ENCODE results near the gene MLLT3. TPM values are rescaled to one million over a fixed set of nuclear protein-coding genes. Genes with fewer than 3 reads are reported as not detected.

MLLT3 gene
- total RNA-seq, 4 donors from 2014 or later: 9.4 to 38.2 (median 30.2) TPM

DNA sequence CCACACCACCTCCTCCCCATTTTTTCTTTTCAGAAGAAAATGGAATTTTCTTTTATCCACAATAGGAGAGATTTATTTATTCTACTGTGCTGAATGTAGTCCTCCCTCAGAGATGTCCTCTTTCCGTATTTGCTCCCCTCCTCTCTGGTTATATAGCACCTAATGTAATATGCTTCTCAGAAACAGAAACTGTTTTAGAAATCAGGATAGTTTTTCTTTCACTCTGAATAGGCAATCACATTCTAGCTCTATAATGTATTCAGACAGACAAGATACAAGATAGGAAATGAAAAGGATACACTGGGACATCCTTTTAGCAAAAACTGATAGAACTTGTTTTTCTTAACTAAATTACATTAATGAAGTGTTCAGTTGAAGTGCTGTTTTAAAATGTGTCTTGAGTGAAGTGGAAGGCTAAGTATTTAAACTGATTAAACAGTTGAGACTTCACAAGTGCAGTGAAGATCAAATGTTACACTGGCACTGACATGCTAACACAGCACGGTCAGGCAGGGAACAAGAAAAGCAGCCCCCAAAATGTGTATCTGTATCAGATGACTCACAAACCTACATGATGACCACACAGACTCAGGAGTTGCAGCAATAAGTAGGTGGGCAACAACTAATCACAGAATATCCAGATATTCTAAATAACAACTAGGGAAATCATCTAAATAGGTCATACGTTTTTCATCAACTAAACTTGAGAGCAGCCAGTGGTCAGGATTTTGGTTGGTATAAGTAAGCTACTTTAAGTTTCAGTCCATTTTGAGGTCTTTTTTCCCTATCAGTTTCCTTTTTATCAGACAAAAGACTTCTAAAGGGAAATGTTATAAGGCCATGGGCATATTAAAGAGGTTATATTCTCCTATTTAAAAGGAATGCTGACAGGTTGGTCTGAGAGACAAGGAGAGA is 260.4 kb downstream of the MLLT3 start:
- in situ Hi-C loops (cut with MboI; ENCODE audit: low pct_ligation_motif_present in 1 of 4, low pct_unique_long_range_greater_than_20kb in 1 of 4, low sequenced_read_pairs in 3 of 4) (loop anchor here in 2 of 4 donors (25.0 kb wide), 2 partner anchors 275 to 525 kb away; no protein-coding TSS in a partner anchor), intact Hi-C loops (cut with DNase I; ENCODE audit: low total_unique reads) (no loop called here)
- Histone ChIP-seq H3K9me3 (no peaks in the 10 kb centered on the region), H3K27ac (no peak overlapping the region), H3K36me3 (peaks cover 0 to 7% (median 0%) of the 10 kb centered on the region in 4 donors), H3K4me3 (no peak overlapping the region), H3K4me1 (peaks cover 4 to 23% (median 5%) of the 10 kb centered on the region in 4 donors), H3K27me3 (no peaks in the 10 kb centered on the region)
- TF ChIP-seq, protein P1, sequence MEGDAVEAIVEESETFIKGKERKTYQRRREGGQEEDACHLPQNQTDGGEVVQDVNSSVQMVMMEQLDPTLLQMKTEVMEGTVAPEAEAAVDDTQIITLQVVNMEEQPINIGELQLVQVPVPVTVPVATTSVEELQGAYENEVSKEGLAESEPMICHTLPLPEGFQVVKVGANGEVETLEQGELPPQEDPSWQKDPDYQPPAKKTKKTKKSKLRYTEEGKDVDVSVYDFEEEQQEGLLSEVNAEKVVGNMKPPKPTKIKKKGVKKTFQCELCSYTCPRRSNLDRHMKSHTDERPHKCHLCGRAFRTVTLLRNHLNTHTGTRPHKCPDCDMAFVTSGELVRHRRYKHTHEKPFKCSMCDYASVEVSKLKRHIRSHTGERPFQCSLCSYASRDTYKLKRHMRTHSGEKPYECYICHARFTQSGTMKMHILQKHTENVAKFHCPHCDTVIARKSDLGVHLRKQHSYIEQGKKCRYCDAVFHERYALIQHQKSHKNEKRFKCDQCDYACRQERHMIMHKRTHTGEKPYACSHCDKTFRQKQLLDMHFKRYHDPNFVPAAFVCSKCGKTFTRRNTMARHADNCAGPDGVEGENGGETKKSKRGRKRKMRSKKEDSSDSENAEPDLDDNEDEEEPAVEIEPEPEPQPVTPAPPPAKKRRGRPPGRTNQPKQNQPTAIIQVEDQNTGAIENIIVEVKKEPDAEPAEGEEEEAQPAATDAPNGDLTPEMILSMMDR (IDR thresholded peaks at IDR 0.05): no peak
- TF ChIP-seq POLR2A (IDR thresholded peaks at IDR 0.05): no peak
- TF ChIP-seq POLR2AphosphoS5 (IDR thresholded peaks at IDR 0.05): no peak
- TF ChIP-seq EP300 (IDR thresholded peaks at IDR 0.05; ENCODE audit: low read depth): no peak
- WGBS, 2 donors (ENCODE audit: low coverage in 1 of 2): 76 to 79% methylated on average over 3 of the region's 3 CpGs
- DNase-seq: no peak

DNA sequence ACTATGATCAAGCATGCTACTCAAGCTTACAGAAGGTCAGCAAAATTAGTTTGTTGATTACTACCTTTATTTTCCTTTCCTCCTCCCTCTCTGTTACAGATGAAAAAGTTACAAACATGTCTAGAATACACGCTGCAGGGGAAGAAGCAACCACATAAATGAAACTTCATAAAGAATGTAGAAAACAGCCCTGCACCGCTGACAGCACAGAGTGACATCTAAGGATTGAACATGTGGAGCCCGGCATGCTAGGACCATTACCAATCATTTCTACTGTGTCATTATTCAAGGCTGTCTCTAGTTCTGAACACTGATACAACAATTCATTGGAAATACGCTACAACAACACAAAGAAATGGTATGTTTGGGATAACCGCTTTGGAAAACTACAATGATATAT is 261.1 kb downstream of the MLLT3 start:
- Histone ChIP-seq H3K4me1 (peaks cover 6 to 30% (median 11%) of the 10 kb centered on the region in 4 donors), H3K36me3 (peaks cover 0 to 7% (median 0%) of the 10 kb centered on the region in 4 donors), H3K4me3 (no peak overlapping the region), H3K27ac (no peak overlapping the region), H3K27me3 (no peaks in the 10 kb centered on the region), H3K9me3 (no peaks in the 10 kb centered on the region)
- in situ Hi-C loops (cut with MboI; ENCODE audit: low pct_ligation_motif_present in 1 of 4, low pct_unique_long_range_greater_than_20kb in 1 of 4, low sequenced_read_pairs in 3 of 4) (loop anchor here in 2 of 4 donors (25.0 kb wide), 2 partner anchors 276 to 526 kb away; no protein-coding TSS in a partner anchor), intact Hi-C loops (cut with DNase I; ENCODE audit: low total_unique reads) (no loop called here)
- no peak for DNase-seq
- WGBS, 2 donors (ENCODE audit: low coverage in 1 of 2): 91 to 95% methylated on average over 5 of the region's 5 CpGs
- TF ChIP-seq EP300 (IDR thresholded peaks at IDR 0.05; ENCODE audit: low read depth) (no peak), POLR2A (IDR thresholded peaks at IDR 0.05) (no peak), POLR2AphosphoS5 (IDR thresholded peaks at IDR 0.05) (no peak)
- TF ChIP-seq, protein P1 (IDR thresholded peaks at IDR 0.05): no peak

GRCh38 chr9:20358207-20358606 is 264.1 kb downstream of the MLLT3 start:
- intact Hi-C loops (cut with DNase I; ENCODE audit: low total_unique reads) (loop anchor here (5.0 kb wide), 1 partner anchor 264 kb away; the partner anchor contains the start of gene MLLT3), in situ Hi-C loops (cut with MboI; ENCODE audit: low pct_ligation_motif_present in 1 of 4, low pct_unique_long_range_greater_than_20kb in 1 of 4, low sequenced_read_pairs in 3 of 4) (loop anchor here (10.0 to 25.0 kb wide), 4 partner anchors 267 to 587 kb away; partner anchors contain the start of gene MLLT3 (in 3 of the 4))
- no peak overlapping the region for H3K4me3 ChIP-seq
- H3K27ac ChIP-seq: no peak overlapping the region
- no peak for DNase-seq
- WGBS, 2 donors (ENCODE audit: low coverage in 1 of 2): 69 to 88% methylated on average over 5 of the region's 5 CpGs
- TF ChIP-seq EP300 (IDR thresholded peaks at IDR 0.05; ENCODE audit: low read depth) (no peak), POLR2AphosphoS5 (IDR thresholded peaks at IDR 0.05) (no peak), POLR2A (IDR thresholded peaks at IDR 0.05) (no peak)
- TF ChIP-seq, protein P1 (IDR thresholded peaks at IDR 0.05): no peak
- H3K27me3 ChIP-seq: no peaks in the 10 kb centered on the region
- peaks cover 0 to 9% (median 0%) of the 10 kb centered on the region in 4 donors for H3K36me3 ChIP-seq
- H3K4me1 ChIP-seq: peaks cover 0 to 22% (median 16%) of the 10 kb centered on the region in 4 donors
- no peaks in the 10 kb centered on the region for H3K9me3 ChIP-seq

DNA sequence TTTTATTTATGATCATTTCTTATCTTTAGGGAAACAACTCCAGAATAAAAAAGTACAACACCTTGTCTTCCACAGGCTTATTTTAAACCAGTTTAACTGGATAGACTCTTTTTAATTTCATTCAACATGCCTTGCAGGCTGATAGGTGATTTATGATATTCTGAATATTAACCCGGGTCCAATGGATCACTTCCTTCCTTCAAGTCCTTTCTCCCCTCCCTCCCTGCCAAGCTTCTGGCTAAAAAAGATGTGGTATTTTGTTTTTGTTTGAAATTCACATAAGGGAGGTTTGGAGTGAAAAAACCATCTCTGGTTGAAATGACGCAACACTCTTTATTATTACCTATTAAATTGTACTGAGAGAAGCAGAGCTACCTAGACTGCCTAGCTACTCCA is 265.3 kb downstream of the MLLT3 start:
- in situ Hi-C loops (cut with MboI; ENCODE audit: low pct_ligation_motif_present in 1 of 4, low pct_unique_long_range_greater_than_20kb in 1 of 4, low sequenced_read_pairs in 3 of 4): loop anchor here (10.0 to 25.0 kb wide), 4 partner anchors 268 to 588 kb away; partner anchors contain the start of gene MLLT3 (in 3 of the 4)
- intact Hi-C loops (cut with DNase I; ENCODE audit: low total_unique reads): loop anchor here (5.0 kb wide), 1 partner anchor 265 kb away; the partner anchor contains the start of gene MLLT3
- no peak for DNase-seq
- no peaks in the 10 kb centered on the region for H3K27me3 ChIP-seq
- peak overlapping the region in 1 of 4 donors; percentile 23 for H3K4me3 ChIP-seq
- H3K27ac ChIP-seq: peak overlapping the region; percentile 45 to 68 (median 64)
- 43 to 46% methylated on average over 2 of the region's 2 CpGs for WGBS, 2 donors (ENCODE audit: low coverage in 1 of 2)
- H3K9me3 ChIP-seq: no peaks in the 10 kb centered on the region
- H3K4me1 ChIP-seq: peaks cover 0 to 22% (median 16%) of the 10 kb centered on the region in 4 donors
- peaks cover 0 to 4% (median 0%) of the 10 kb centered on the region in 4 donors for H3K36me3 ChIP-seq
- TF ChIP-seq POLR2A (IDR thresholded peaks at IDR 0.05) (no peak), POLR2AphosphoS5 (IDR thresholded peaks at IDR 0.05) (no peak), EP300 (IDR thresholded peaks at IDR 0.05; ENCODE audit: low read depth) (no peak)
- TF ChIP-seq, protein P1 (IDR thresholded peaks at IDR 0.05): no peak
